Ureter (tissue), 1 donor: Measurements from ENCODE around the gene PAK1IP1. TPM values are rescaled to one million over a fixed set of nuclear protein-coding genes. Genes with fewer than 3 reads are reported as not detected.
"Not testable (repeated sequence)": the region's sequence is repeated elsewhere in the genome, so short reads cannot be mapped to it uniquely, and the experiment has no call there.

Source experiments
- DNase-seq: peaks from one replicate; pipeline ENCODE4 v3.0.0-alpha.2; 2020; ENCODE audit warnings: low spot score
- total RNA-seq: library from RNA; stranded (reverse); gene quantifications from one replicate; pipeline ENCODE4 v1.2.4, GENCODE V29; 2023
- donor health status: DM: yes; HTN: yes; CAD: no.

PAK1IP1 gene
- total RNA-seq, 1 donor from 2014 or later = 14.5 TPM

GRCh38 chr6:10741643-10742042 lies 46.9 kb downstream of the PAK1IP1 start:
- not testable (repeated sequence) for DNase-seq

GRCh38 chr6:10742251-10742650 lies 47.5 kb downstream of the PAK1IP1 start:
- no peak for DNase-seq

- DNase-seq = no peak
These were observed 48.7 kb downstream of the PAK1IP1 start for GRCh38 chr6:10743515-10743914.

- no peak for DNase-seq
These were observed 50.3 kb downstream of the PAK1IP1 start for GRCh38 chr6:10745116-10745515.

GRCh38 chr6:10746915-10747250 lies 52.1 kb downstream of the PAK1IP1 start:
- no peak for DNase-seq

- DNase-seq = peak; percentile 99
These were observed 52.6 kb downstream of the PAK1IP1 start, which contains the start of gene TMEM14B for GRCh38 chr6:10747251-10747972. Gene TMEM14B (plus strand): TSS chr6:10747805. CDS start chr6:10749246, 1,441 bp downstream.

- no peak for DNase-seq
These were observed 55.0 kb downstream of the PAK1IP1 start for GRCh38 chr6:10749734-10750133.

- not testable (repeated sequence) for DNase-seq
These were observed 55.8 kb downstream of the PAK1IP1 start for GRCh38 chr6:10750568-10750967.

GRCh38 chr6:10751757-10752156 lies 57.0 kb downstream of the PAK1IP1 start:
- DNase-seq = not testable (repeated sequence)

- no peak for DNase-seq
These were observed 61.3 kb downstream of the PAK1IP1 start for GRCh38 chr6:10756085-10756484.

Other genes with a start within 250 kb of the PAK1IP1 start
- gene GCNT2, start 173.6 kb upstream of the PAK1IP1 start, total RNA-seq = 3.1 TPM
- 1.8 TPM for gene C6orf52, start 356 bp upstream of the PAK1IP1 start, total RNA-seq
- gene TMEM14C, start 28.1 kb downstream of the PAK1IP1 start, total RNA-seq = 85.5 TPM
- gene TMEM14B, start 52.8 kb downstream of the PAK1IP1 start, total RNA-seq = 83.3 TPM
- gene MAK, start 143.6 kb downstream of the PAK1IP1 start, total RNA-seq = 0.16 TPM
- not detected for gene GCM2, start 187.1 kb downstream of the PAK1IP1 start, total RNA-seq
- 0.26 TPM for gene SYCP2L, start 192.1 kb downstream of the PAK1IP1 start, total RNA-seq